ENCODE results near the gene OPRM1.

The OPRM1 gene

DNA sequence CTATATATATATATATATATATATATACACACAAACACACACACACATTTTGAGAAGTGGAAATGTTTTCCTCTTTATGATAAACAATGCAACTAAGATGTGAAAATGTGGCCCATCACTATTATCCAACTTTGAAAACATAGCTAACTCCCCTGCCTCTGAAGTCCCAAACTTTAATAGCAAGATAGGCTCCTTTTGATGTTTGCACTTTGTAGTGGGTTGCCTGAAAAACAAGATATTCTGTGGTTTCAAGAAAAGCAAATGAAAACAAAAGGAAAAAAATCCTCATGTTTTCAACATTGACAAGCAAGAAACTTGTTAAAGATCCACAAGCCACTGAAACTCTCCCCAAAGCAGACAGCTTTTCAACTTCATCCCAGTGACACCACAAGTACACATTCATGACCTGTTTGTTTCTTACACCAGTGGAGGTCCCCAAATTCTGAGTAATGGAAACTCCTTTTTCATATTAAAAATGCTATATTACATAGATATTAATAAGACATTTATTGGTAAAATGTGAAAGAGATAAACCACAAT is 227.6 kb downstream of the OPRM1 start:
- H3K14ac ChIP-seq (ENCODE audit: low read length in 2 of 2) = no peak overlapping the region
- no peak overlapping the region for H2AFZ ChIP-seq (ENCODE audit: low read depth, low read length)
- no peak for DNase-seq
- H3K27me3 ChIP-seq (ENCODE audit: control insufficient read depth in 1 of 2, insufficient read depth in 1 of 2, low read length in 2 of 2) = no peaks in the 10 kb centered on the region
- no peak overlapping the region for H2BK12ac ChIP-seq (ENCODE audit: low read length in 2 of 2)
- no peak overlapping the region for H4K8ac ChIP-seq (ENCODE audit: low read length)
- no peaks in the 10 kb centered on the region for H3K79me1 ChIP-seq (replicated peaks; ENCODE audit: low read length, poor library complexity, severe bottlenecking)
- H3K18ac ChIP-seq (ENCODE audit: low read depth in 1 of 2, low read length in 2 of 2) = no peak overlapping the region
- no peaks in the 10 kb centered on the region for H3K9me3 ChIP-seq (ENCODE audit: control insufficient read depth, low read length)
- no peak overlapping the region for H3K4me2 ChIP-seq (ENCODE audit: low read length, poor library complexity, severe bottlenecking)
- H3K4me1 ChIP-seq (ENCODE audit: control insufficient read depth, insufficient read depth, low read depth, low read length) = no peaks in the 10 kb centered on the region
- H2BK120ac ChIP-seq (ENCODE audit: low read depth, low read length) = no peak overlapping the region
- H3K4ac ChIP-seq (ENCODE audit: low read depth in 1 of 2, low read length in 2 of 2) = no peak overlapping the region
- no peak overlapping the region for H4K91ac ChIP-seq (ENCODE audit: low read length)
- H3K23ac ChIP-seq (ENCODE audit: low read length in 2 of 2) = no peak overlapping the region
- H3K36me3 ChIP-seq (ENCODE audit: control insufficient read depth in 1 of 2, insufficient read depth in 2 of 2, low read depth in 1 of 2, low read length in 2 of 2) = no peaks in the 10 kb centered on the region
- H2BK15ac ChIP-seq (ENCODE audit: low read depth, poor library complexity, severe bottlenecking) = no peak overlapping the region
- H2BK5ac ChIP-seq (ENCODE audit: low read depth, low read length, poor library complexity, severe bottlenecking) = no peak overlapping the region
- H2AK5ac ChIP-seq (ENCODE audit: low read length, severe bottlenecking) = no peak overlapping the region
- no peak overlapping the region for H3K27ac ChIP-seq (ENCODE audit: low read length, poor library complexity, severe bottlenecking)
- no peak overlapping the region for H3K4me3 ChIP-seq (ENCODE audit: insufficient read depth in 1 of 2, low read depth in 1 of 2, low read length in 2 of 2)
- no peak overlapping the region for H3K9ac ChIP-seq (ENCODE audit: low read length)

DNA sequence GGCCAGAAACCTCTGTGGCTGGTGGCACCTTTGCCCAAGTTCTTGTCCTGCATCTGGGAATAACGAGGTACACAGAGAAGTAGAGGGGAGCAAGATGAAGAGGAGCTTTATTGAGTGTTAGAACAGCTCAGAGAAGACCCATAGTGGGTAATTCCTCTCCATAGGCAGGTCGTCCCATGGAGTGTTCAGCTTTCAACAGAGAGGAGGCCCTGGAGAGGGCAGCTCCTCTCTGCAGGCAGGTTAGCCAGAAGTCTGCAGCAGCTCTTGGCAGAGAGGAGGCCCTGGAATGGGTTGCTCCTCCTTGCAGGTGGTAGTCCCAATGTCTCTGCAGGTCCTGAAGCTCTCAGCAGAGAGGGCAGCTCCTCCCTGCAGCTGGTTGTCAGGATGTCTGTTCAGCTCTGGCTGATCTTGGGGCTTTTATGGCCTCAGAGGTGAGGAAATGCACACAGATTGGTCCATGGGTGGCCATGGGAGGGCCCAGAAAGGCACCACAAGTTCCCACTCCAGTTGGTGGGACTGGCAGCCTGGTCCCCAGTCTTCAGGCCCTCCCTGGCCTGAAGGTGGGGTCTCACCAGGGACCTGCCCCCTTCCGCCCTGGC is 228.6 kb downstream of the OPRM1 start:
- Histone ChIP-seq H3K4me1 (ENCODE audit: control insufficient read depth, insufficient read depth, low read depth, low read length) (no peaks in the 10 kb centered on the region), H2BK12ac (ENCODE audit: low read length in 2 of 2) (no peak overlapping the region), H2AK5ac (ENCODE audit: low read length, severe bottlenecking) (no peak overlapping the region), H2BK15ac (ENCODE audit: low read depth, poor library complexity, severe bottlenecking) (no peak overlapping the region), H3K23ac (ENCODE audit: low read length in 2 of 2) (no peak overlapping the region), H3K9me3 (ENCODE audit: control insufficient read depth, low read length) (no peaks in the 10 kb centered on the region), H3K14ac (ENCODE audit: low read length in 2 of 2) (no peak overlapping the region), H3K4me3 (ENCODE audit: insufficient read depth in 1 of 2, low read depth in 1 of 2, low read length in 2 of 2) (no peak overlapping the region), H2BK120ac (ENCODE audit: low read depth, low read length) (no peak overlapping the region), H3K9ac (ENCODE audit: low read length) (no peak overlapping the region), H3K27ac (ENCODE audit: low read length, poor library complexity, severe bottlenecking) (no peak overlapping the region), H4K8ac (ENCODE audit: low read length) (no peak overlapping the region), H3K27me3 (ENCODE audit: control insufficient read depth in 1 of 2, insufficient read depth in 1 of 2, low read length in 2 of 2) (no peaks in the 10 kb centered on the region), H4K91ac (ENCODE audit: low read length) (no peak overlapping the region), H3K4ac (ENCODE audit: low read depth in 1 of 2, low read length in 2 of 2) (no peak overlapping the region), H3K36me3 (ENCODE audit: control insufficient read depth in 1 of 2, insufficient read depth in 2 of 2, low read depth in 1 of 2, low read length in 2 of 2) (no peaks in the 10 kb centered on the region), H3K18ac (ENCODE audit: low read depth in 1 of 2, low read length in 2 of 2) (no peak overlapping the region), H2BK5ac (ENCODE audit: low read depth, low read length, poor library complexity, severe bottlenecking) (no peak overlapping the region), H2AFZ (ENCODE audit: low read depth, low read length) (no peak overlapping the region), H3K4me2 (ENCODE audit: low read length, poor library complexity, severe bottlenecking) (no peak overlapping the region), H3K79me1 (replicated peaks; ENCODE audit: low read length, poor library complexity, severe bottlenecking) (no peaks in the 10 kb centered on the region)
- DNase-seq = no peak
- WGBS = 70% methylated on average over 3 of the region's 3 CpGs

DNA sequence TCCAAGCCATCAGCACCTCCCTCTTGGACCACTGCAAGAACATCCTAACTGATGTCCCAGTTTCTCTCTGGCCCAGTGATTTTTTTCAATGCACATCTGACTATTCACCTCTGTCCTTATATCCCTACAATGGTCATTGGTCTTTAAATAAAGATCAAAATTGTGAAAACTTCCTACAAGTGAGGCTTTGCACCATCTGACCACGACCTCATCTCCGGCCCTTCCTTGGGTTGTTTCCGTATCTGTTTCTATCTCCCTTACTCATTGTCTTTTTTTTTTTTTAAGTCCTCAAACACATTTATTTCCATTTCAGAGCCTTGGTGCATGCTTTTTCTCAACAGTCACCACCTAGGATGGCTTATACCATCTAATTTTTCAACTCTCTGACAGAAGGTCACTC is 229.4 kb downstream of the OPRM1 start:
- H2BK12ac ChIP-seq (ENCODE audit: low read length in 2 of 2) = no peak overlapping the region
- no peak overlapping the region for H3K14ac ChIP-seq (ENCODE audit: low read length in 2 of 2)
- no peak overlapping the region for H3K4me2 ChIP-seq (ENCODE audit: low read length, poor library complexity, severe bottlenecking)
- no peak overlapping the region for H2AFZ ChIP-seq (ENCODE audit: low read depth, low read length)
- H3K9me3 ChIP-seq (ENCODE audit: control insufficient read depth, low read length) = no peaks in the 10 kb centered on the region
- no peak overlapping the region for H4K91ac ChIP-seq (ENCODE audit: low read length)
- no peaks in the 10 kb centered on the region for H3K4me1 ChIP-seq (ENCODE audit: control insufficient read depth, insufficient read depth, low read depth, low read length)
- no peak for DNase-seq
- no peak overlapping the region for H3K18ac ChIP-seq (ENCODE audit: low read depth in 1 of 2, low read length in 2 of 2)
- H2BK15ac ChIP-seq (ENCODE audit: low read depth, poor library complexity, severe bottlenecking) = no peak overlapping the region
- 90% methylated on average over 3 of the region's 3 CpGs for WGBS
- H3K4me3 ChIP-seq (ENCODE audit: insufficient read depth in 1 of 2, low read depth in 1 of 2, low read length in 2 of 2) = no peak overlapping the region
- H3K79me1 ChIP-seq (replicated peaks; ENCODE audit: low read length, poor library complexity, severe bottlenecking) = no peaks in the 10 kb centered on the region
- no peaks in the 10 kb centered on the region for H3K36me3 ChIP-seq (ENCODE audit: control insufficient read depth in 1 of 2, insufficient read depth in 2 of 2, low read depth in 1 of 2, low read length in 2 of 2)
- no peak overlapping the region for H3K27ac ChIP-seq (ENCODE audit: low read length, poor library complexity, severe bottlenecking)
- H4K8ac ChIP-seq (ENCODE audit: low read length) = no peak overlapping the region
- H3K9ac ChIP-seq (ENCODE audit: low read length) = no peak overlapping the region
- H2AK5ac ChIP-seq (ENCODE audit: low read length, severe bottlenecking) = no peak overlapping the region
- no peak overlapping the region for H3K4ac ChIP-seq (ENCODE audit: low read depth in 1 of 2, low read length in 2 of 2)
- H3K27me3 ChIP-seq (ENCODE audit: control insufficient read depth in 1 of 2, insufficient read depth in 1 of 2, low read length in 2 of 2) = no peaks in the 10 kb centered on the region
- H2BK5ac ChIP-seq (ENCODE audit: low read depth, low read length, poor library complexity, severe bottlenecking) = no peak overlapping the region
- H3K23ac ChIP-seq (ENCODE audit: low read length in 2 of 2) = no peak overlapping the region
- H2BK120ac ChIP-seq (ENCODE audit: low read depth, low read length) = no peak overlapping the region

DNA sequence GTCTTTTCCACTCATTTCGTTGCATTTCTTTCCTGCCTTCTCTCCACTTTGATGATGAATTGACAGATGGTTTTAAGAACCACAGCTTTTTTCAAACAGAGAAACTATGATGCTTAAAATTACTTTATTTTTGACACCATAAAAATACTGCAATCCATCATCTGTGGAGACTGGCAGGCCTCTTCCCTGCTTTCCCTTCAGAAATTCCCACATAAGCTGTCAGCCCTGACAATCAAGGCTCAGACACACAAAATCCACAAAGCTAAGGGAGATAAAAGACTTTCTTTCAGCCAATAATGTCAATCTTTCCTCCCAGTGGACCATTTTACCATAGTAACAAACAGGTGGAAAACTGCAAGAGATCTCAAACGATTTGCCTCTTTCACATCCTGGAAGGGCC is 235.1 kb downstream of the OPRM1 start:
- no peak overlapping the region for H2BK12ac ChIP-seq (ENCODE audit: low read length in 2 of 2)
- H3K27me3 ChIP-seq (ENCODE audit: control insufficient read depth in 1 of 2, insufficient read depth in 1 of 2, low read length in 2 of 2) = no peaks in the 10 kb centered on the region
- H4K91ac ChIP-seq (ENCODE audit: low read length) = no peak overlapping the region
- H2BK15ac ChIP-seq (ENCODE audit: low read depth, poor library complexity, severe bottlenecking) = no peak overlapping the region
- H3K14ac ChIP-seq (ENCODE audit: low read length in 2 of 2) = no peak overlapping the region
- H3K27ac ChIP-seq (ENCODE audit: low read length, poor library complexity, severe bottlenecking) = no peak overlapping the region
- no peak overlapping the region for H2AFZ ChIP-seq (ENCODE audit: low read depth, low read length)
- no peak overlapping the region for H3K4me2 ChIP-seq (ENCODE audit: low read length, poor library complexity, severe bottlenecking)
- no peak overlapping the region for H3K4me3 ChIP-seq (ENCODE audit: insufficient read depth in 1 of 2, low read depth in 1 of 2, low read length in 2 of 2)
- WGBS = 91% methylated on average over 2 of the region's 2 CpGs
- no peak overlapping the region for H4K8ac ChIP-seq (ENCODE audit: low read length)
- no peaks in the 10 kb centered on the region for H3K79me1 ChIP-seq (replicated peaks; ENCODE audit: low read length, poor library complexity, severe bottlenecking)
- H3K23ac ChIP-seq (ENCODE audit: low read length in 2 of 2) = no peak overlapping the region
- no peaks in the 10 kb centered on the region for H3K4me1 ChIP-seq (ENCODE audit: control insufficient read depth, insufficient read depth, low read depth, low read length)
- DNase-seq = no peak
- H3K18ac ChIP-seq (ENCODE audit: low read depth in 1 of 2, low read length in 2 of 2) = no peak overlapping the region
- H3K9me3 ChIP-seq (ENCODE audit: control insufficient read depth, low read length) = no peaks in the 10 kb centered on the region
- H2BK120ac ChIP-seq (ENCODE audit: low read depth, low read length) = no peak overlapping the region
- H3K36me3 ChIP-seq (ENCODE audit: control insufficient read depth in 1 of 2, insufficient read depth in 2 of 2, low read depth in 1 of 2, low read length in 2 of 2) = no peaks in the 10 kb centered on the region
- no peak overlapping the region for H2AK5ac ChIP-seq (ENCODE audit: low read length, severe bottlenecking)
- H2BK5ac ChIP-seq (ENCODE audit: low read depth, low read length, poor library complexity, severe bottlenecking) = no peak overlapping the region
- H3K4ac ChIP-seq (ENCODE audit: low read depth in 1 of 2, low read length in 2 of 2) = no peak overlapping the region
- no peak overlapping the region for H3K9ac ChIP-seq (ENCODE audit: low read length)
